HEK293 (cell line): ENCODE measurements around the gene ANAPC2.

Source experiments
- BCL11A ChIP-seq: fragments of 450-650 bp; formaldehyde crosslinking; IDR thresholded peaks from 2 replicates; pipeline ENCODE4 v1.5.1; 2016; ENCODE audit warnings: low read depth, missing biosample characterization, missing genetic modification characterization
- BCL11B ChIP-seq: fragments of 450-650 bp; formaldehyde crosslinking; IDR thresholded peaks from 2 replicates; pipeline ENCODE4 v1.5.1; 2016; ENCODE audit warnings: low read depth, missing biosample characterization, missing genetic modification characterization
- GLIS1 ChIP-seq: fragments of 450-650 bp; formaldehyde crosslinking; IDR thresholded peaks from 2 replicates; pipeline ENCODE4 v1.5.1; 2016; ENCODE audit warnings: missing biosample characterization, missing genetic modification characterization
- KLF7 ChIP-seq: fragments of 450-650 bp; formaldehyde crosslinking; IDR thresholded peaks from 2 replicates; pipeline ENCODE4 v1.5.1; 2016; ENCODE audit warnings: missing biosample characterization, missing genetic modification characterization, borderline replicate concordance
- KLF8 ChIP-seq: fragments of 450-650 bp; formaldehyde crosslinking; IDR thresholded peaks from 2 replicates; pipeline ENCODE4 v1.5.1; 2016; ENCODE audit warnings: missing biosample characterization, missing genetic modification characterization
- KLF9 ChIP-seq: fragments of 450-650 bp; formaldehyde crosslinking; IDR thresholded peaks from 2 replicates; pipeline ENCODE4 v1.5.1; 2016; ENCODE audit warnings: missing biosample characterization, missing genetic modification characterization, low read depth
- PRDM1 ChIP-seq: fragments of 450-650 bp; formaldehyde crosslinking; IDR thresholded peaks from 2 replicates; pipeline ENCODE4; 2016; ENCODE audit warnings: missing biosample characterization, missing genetic modification characterization
- SCRT2 ChIP-seq: fragments of 450-650 bp; formaldehyde crosslinking; IDR thresholded peaks from 2 replicates; pipeline ENCODE4 v1.5.1; 2016; ENCODE audit warnings: missing biosample characterization, missing genetic modification characterization
- TCF7L2 ChIP-seq: IDR thresholded peaks from 2 replicates; pipeline ENCODE4 v1.6.1; 2011; ENCODE audit warnings: low read depth, mild to moderate bottlenecking, inconsistent platforms, low read length, moderate library complexity, borderline replicate concordance
- ZBTB48 ChIP-seq: fragments of 450-650 bp; formaldehyde crosslinking; IDR thresholded peaks from 2 replicates; pipeline ENCODE4 v1.5.1; 2016; ENCODE audit warnings: missing biosample characterization, missing genetic modification characterization
- ZBTB8A ChIP-seq: fragments of 450-650 bp; formaldehyde crosslinking; IDR thresholded peaks from 2 replicates; pipeline ENCODE4 v1.5.1; 2016; ENCODE audit warnings: missing biosample characterization, missing genetic modification characterization
- ZNF239 ChIP-seq: fragments of 450-650 bp; formaldehyde crosslinking; IDR thresholded peaks from 2 replicates; pipeline ENCODE4 v1.5.1; 2016; ENCODE audit warnings: missing biosample characterization, missing genetic modification characterization
- ZNF366 ChIP-seq: fragments of 450-650 bp; formaldehyde crosslinking; conservative IDR thresholded peaks from 2 replicates; pipeline ENCODE4 v1.5.1; 2016; ENCODE audit warnings: missing biosample characterization, missing genetic modification characterization
- ZNF391 ChIP-seq: fragments of 450-650 bp; formaldehyde crosslinking; IDR thresholded peaks from 2 replicates; pipeline ENCODE4 v1.5.1; 2016; ENCODE audit warnings: low read depth, missing biosample characterization, missing genetic modification characterization, borderline replicate concordance
- ZNF423 ChIP-seq: fragments of 450-650 bp; formaldehyde crosslinking; IDR thresholded peaks from 2 replicates; pipeline ENCODE4 v1.5.1; 2016; ENCODE audit warnings: missing biosample characterization, missing genetic modification characterization
- ZNF548 ChIP-seq: fragments of 450-650 bp; formaldehyde crosslinking; IDR thresholded peaks from 2 replicates; pipeline ENCODE4 v1.5.1; 2016; ENCODE audit warnings: missing biosample characterization, missing genetic modification characterization
- ZNF561 ChIP-seq: fragments of 450-650 bp; IDR thresholded peaks from 2 replicates; pipeline ENCODE4 v1.5.1; 2018; ENCODE audit warnings: missing biosample characterization, missing genetic modification characterization, borderline replicate concordance
- ZNF585B ChIP-seq: fragments of 450-650 bp; formaldehyde crosslinking; IDR thresholded peaks from 2 replicates; pipeline ENCODE4 v1.5.1; 2016; ENCODE audit warnings: missing biosample characterization, missing genetic modification characterization
- ZNF624 ChIP-seq: fragments of 450-650 bp; formaldehyde crosslinking; IDR thresholded peaks from 2 replicates; pipeline ENCODE4 v1.5.1; 2017; ENCODE audit warnings: missing biosample characterization, missing genetic modification characterization
- ZNF629 ChIP-seq: fragments of 450-650 bp; formaldehyde crosslinking; IDR thresholded peaks from 2 replicates; pipeline ENCODE4 v1.5.1; 2017; ENCODE audit warnings: missing biosample characterization, missing genetic modification characterization
- ZNF692 ChIP-seq: fragments of 450-650 bp; formaldehyde crosslinking; IDR thresholded peaks from 2 replicates; pipeline ENCODE4 v1.5.1; 2016; ENCODE audit warnings: missing biosample characterization, missing genetic modification characterization
- ZNF777 ChIP-seq: fragments of 450-650 bp; formaldehyde crosslinking; IDR thresholded peaks from 2 replicates; pipeline ENCODE4 v1.5.1; 2017; ENCODE audit warnings: missing biosample characterization, missing genetic modification characterization, borderline replicate concordance
- TF ChIP-seq, protein P1 (sequence below): fragments of 450-650 bp; formaldehyde crosslinking; IDR thresholded peaks from 2 replicates; pipeline ENCODE4 v1.5.1; 2016; ENCODE audit warnings: missing biosample characterization, missing genetic modification characterization
- TF ChIP-seq, protein P2 (sequence below): fragments of 450-650 bp; formaldehyde crosslinking; IDR thresholded peaks from 2 replicates; pipeline ENCODE4 v1.5.1; 2017; ENCODE audit warnings: missing biosample characterization, missing genetic modification characterization

The ANAPC2 gene

GRCh38 chr9:137195525-137196220, 7.3 kb upstream of the ANAPC2 start (continued):
- TF ChIP-seq BCL11A (tag by site-specific recombination) (0 out of 2 replicates have a peak, but pooled peaks have one; percentile 25), ZNF423 (tag by site-specific recombination) (peak; percentile 86; the same call in 1 of the 2 replicates), ZNF624 (tag by site-specific recombination) (no peak), ZBTB8A (peak; percentile 39; the same call in 1 of the 2 replicates), GLIS1 (tag by site-specific recombination) (peak; percentile 45), KLF9 (tag by site-specific recombination) (no peak), ZBTB48 (tag by site-specific recombination) (peak; percentile 51; the same call in 1 of the 2 replicates), PRDM1 (tag by site-specific recombination) (no peak), ZNF239 (no peak), BCL11B (tag by site-specific recombination) (peak; percentile 66; the same call in 1 of the 2 replicates), KLF7 (tag by site-specific recombination) (peak; percentile 51; the same call in 1 of the 2 replicates), ZNF629 (tag by site-specific recombination) (no peak), ZNF777 (tag by site-specific recombination) (no peak), ZNF692 (tag by site-specific recombination) (no peak), ZNF391 (tag by site-specific recombination) (no peak), SCRT2 (tag by site-specific recombination) (peak; percentile 74), ZNF548 (tag by site-specific recombination) (no peak), TCF7L2 (no peak), ZNF561 (tag by site-specific recombination) (no peak), ZNF366 (tag by site-specific recombination) (peak; percentile 35; the same call in 1 of the 2 replicates), KLF8 (tag by site-specific recombination) (peak; percentile 59; the same call in 1 of the 2 replicates), ZNF585B (tag by site-specific recombination) (no peak)
- TF ChIP-seq, protein P1, sequence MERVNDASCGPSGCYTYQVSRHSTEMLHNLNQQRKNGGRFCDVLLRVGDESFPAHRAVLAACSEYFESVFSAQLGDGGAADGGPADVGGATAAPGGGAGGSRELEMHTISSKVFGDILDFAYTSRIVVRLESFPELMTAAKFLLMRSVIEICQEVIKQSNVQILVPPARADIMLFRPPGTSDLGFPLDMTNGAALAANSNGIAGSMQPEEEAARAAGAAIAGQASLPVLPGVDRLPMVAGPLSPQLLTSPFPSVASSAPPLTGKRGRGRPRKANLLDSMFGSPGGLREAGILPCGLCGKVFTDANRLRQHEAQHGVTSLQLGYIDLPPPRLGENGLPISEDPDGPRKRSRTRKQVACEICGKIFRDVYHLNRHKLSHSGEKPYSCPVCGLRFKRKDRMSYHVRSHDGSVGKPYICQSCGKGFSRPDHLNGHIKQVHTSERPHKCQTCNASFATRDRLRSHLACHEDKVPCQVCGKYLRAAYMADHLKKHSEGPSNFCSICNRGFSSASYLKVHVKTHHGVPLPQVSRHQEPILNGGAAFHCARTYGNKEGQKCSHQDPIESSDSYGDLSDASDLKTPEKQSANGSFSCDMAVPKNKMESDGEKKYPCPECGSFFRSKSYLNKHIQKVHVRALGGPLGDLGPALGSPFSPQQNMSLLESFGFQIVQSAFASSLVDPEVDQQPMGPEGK (tag by site-specific recombination), result peak; percentile 64
- TF ChIP-seq, protein P2, sequence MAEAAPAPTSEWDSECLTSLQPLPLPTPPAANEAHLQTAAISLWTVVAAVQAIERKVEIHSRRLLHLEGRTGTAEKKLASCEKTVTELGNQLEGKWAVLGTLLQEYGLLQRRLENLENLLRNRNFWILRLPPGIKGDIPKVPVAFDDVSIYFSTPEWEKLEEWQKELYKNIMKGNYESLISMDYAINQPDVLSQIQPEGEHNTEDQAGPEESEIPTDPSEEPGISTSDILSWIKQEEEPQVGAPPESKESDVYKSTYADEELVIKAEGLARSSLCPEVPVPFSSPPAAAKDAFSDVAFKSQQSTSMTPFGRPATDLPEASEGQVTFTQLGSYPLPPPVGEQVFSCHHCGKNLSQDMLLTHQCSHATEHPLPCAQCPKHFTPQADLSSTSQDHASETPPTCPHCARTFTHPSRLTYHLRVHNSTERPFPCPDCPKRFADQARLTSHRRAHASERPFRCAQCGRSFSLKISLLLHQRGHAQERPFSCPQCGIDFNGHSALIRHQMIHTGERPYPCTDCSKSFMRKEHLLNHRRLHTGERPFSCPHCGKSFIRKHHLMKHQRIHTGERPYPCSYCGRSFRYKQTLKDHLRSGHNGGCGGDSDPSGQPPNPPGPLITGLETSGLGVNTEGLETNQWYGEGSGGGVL, result no peak
